GM08714 (cell line): ENCODE results near the gene TAF4B.
"Not testable (repeated sequence)": the region's sequence is repeated elsewhere in the genome, so short reads cannot be mapped to it uniquely, and the experiment has no call there.

Experiments
- H3K4me3 ChIP-seq: fragments of 200-500 bp; sonication (Bioruptor generic); 2 replicates; pipeline ENCODE4 v1.5.1; 2014; ENCODE audit warnings: mild to moderate bottlenecking, low read length, inconsistent platforms
- ZNF274 ChIP-seq: IDR thresholded peaks from 2 replicates; pipeline ENCODE4 v1.6.1; 2012; ENCODE audit warnings: mild to moderate bottlenecking, low read depth, low read length

TAF4B gene

GRCh38 chr18:26362021-26362420 lies 135.8 kb downstream of the TAF4B start:
- no peak overlapping the region for H3K4me3 ChIP-seq
- no peak for TF ChIP-seq ZNF274

DNA sequence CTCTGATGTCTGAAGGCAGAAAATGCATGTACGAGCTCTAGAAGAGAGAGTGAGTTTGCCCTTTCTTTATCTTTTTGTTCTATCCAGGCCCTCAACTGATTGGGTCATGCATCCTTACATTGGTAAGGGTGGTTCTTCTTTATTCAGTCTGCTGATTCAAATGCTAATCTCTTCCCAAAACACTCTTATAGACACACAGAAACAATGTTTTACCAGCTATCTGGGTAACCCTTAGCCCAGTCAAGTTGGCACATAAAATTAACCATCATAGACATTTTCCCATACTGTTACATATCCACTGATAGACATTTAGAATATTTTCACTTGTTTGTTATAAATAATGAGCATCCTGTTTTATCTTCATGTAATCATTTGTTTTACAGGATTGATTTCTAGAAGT lies 141.2 kb downstream of the TAF4B start:
- no peak overlapping the region for H3K4me3 ChIP-seq
- no peak for TF ChIP-seq ZNF274

- no peak overlapping the region for H3K4me3 ChIP-seq
- no peak for TF ChIP-seq ZNF274
These were observed 143.8 kb downstream of the TAF4B start for GRCh38 chr18:26370037-26370436.

GRCh38 chr18:26376105-26376504 lies 149.9 kb downstream of the TAF4B start:
- no peak for TF ChIP-seq ZNF274
- H3K4me3 ChIP-seq: no peak overlapping the region

GRCh38 chr18:26378701-26379100 lies 152.5 kb downstream of the TAF4B start:
- TF ChIP-seq ZNF274: no peak
- H3K4me3 ChIP-seq: no peak overlapping the region

DNA sequence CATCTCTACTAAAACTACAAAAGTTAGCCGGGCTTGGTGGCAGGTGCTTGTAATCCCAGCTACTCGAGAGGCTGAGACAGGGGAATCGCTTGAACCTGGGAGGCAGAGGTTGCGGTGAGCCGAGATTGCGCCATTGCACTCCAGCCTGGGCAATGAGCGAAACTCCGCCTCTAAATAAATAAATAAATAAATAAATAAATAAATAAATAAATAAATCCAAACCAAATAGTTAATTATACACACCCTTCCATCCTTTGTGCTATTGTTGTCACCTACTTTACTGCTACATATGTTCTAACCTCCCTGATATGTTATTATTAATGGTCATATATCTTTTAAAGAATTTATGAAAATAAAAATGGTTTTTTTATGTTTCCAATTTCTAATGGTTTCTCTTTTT lies 155.3 kb downstream of the TAF4B start:
- not testable (repeated sequence) for H3K4me3 ChIP-seq

- TF ChIP-seq ZNF274: no peak
- no peak overlapping the region for H3K4me3 ChIP-seq
These were observed 157.4 kb downstream of the TAF4B start for GRCh38 chr18:26383454-26384270.

DNA sequence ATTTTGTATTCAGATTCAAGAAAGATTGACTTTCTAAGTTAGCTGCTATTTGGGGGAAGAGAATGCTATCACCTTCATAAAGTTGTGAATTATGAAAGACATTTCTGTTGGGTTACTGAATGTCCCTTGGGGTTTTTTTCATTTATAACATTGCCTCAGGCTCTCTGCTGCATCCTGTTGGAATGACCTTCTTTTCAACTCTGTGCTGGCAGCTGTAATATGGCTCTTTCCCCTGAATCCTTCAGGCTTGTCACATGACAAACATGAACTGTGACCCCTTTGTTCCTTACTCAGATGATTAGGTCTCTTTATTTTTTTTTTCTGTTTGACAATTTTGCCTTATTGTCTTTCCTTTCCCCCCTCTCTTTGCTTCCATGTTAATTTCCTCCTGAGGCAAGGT lies 159.8 kb downstream of the TAF4B start:
- TF ChIP-seq ZNF274: no peak
- H3K4me3 ChIP-seq: no peak overlapping the region

- H3K4me3 ChIP-seq: no peak overlapping the region
- no peak for TF ChIP-seq ZNF274
These were observed 160.2 kb downstream of the TAF4B start for GRCh38 chr18:26386441-26386840.

GRCh38 chr18:26394047-26394654 lies 167.9 kb downstream of the TAF4B start:
- no peak overlapping the region for H3K4me3 ChIP-seq
- no peak for TF ChIP-seq ZNF274

GRCh38 chr18:26397019-26397418 lies 170.8 kb downstream of the TAF4B start:
- TF ChIP-seq ZNF274: no peak

GRCh38 chr18:26403491-26403890 lies 177.2 kb downstream of the TAF4B start:
- no peak overlapping the region for H3K4me3 ChIP-seq
- TF ChIP-seq ZNF274: no peak

More at GRCh38 chr18:26397019-26397418, 170.8 kb downstream of the TAF4B start:
- H3K4me3 ChIP-seq: no peak overlapping the region

DNA sequence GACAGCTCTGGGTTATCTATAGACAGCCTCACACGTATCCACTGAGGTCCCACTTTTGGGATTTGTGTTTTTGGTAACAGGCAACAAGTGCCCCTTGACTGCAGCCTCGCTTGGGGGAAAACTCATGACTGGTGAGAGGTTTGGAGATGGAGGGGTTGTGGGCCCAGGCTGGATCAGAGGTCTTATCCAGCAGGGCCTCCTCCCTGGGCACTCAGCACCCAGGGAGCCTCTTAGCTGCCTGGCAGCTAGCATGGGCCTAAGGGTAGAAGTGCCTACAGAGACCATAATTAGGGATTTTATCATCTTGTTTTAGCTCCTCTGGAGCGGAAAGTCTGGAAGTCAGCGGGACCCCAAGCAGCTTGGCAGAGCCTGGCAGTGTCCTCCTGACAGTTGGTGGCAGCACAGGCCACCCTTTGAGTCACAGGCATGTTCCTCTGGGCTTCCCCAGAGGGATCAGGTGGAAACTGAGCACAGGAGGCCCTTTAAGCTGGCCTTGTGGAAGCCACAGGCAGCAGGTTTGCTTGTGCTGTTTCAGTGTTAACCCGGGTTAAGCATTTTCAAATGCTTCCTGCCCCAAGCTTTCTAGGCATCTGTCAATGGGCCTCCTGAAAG lies 179.1 kb downstream of the TAF4B start:
- no peak for TF ChIP-seq ZNF274
- no peak overlapping the region for H3K4me3 ChIP-seq

GRCh38 chr18:26406324-26406723 lies 180.1 kb downstream of the TAF4B start:
- no peak for TF ChIP-seq ZNF274
- H3K4me3 ChIP-seq: no peak overlapping the region
